Measurements from ENCODE around the gene TRIM3.

- TF ChIP-seq POLR2AphosphoS5 (IDR thresholded peaks at IDR 0.05; ENCODE audit: borderline replicate concordance, low read depth, low read length) (no peak), EZH2 (IDR thresholded peaks at IDR 0.05) (no peak)
Measured at GRCh38 chr11:6472934-6473333, 807 bp downstream of the TRIM3 start.
